GM12873 (cell line): Measurements from ENCODE around the gene CHD1.

ENCODE experiments used
- TF ChIP-seq, protein P1 (sequence below): IDR thresholded peaks from 2 replicates; pipeline ENCODE4 v1.5.1; 2012; ENCODE audit warnings: low read depth, mild to moderate bottlenecking, moderate library complexity, low read length, control low read depth; ENCODE audit not compliant: insufficient read depth; ENCODE audit errors: missing control alignments

CHD1 gene

DNA sequence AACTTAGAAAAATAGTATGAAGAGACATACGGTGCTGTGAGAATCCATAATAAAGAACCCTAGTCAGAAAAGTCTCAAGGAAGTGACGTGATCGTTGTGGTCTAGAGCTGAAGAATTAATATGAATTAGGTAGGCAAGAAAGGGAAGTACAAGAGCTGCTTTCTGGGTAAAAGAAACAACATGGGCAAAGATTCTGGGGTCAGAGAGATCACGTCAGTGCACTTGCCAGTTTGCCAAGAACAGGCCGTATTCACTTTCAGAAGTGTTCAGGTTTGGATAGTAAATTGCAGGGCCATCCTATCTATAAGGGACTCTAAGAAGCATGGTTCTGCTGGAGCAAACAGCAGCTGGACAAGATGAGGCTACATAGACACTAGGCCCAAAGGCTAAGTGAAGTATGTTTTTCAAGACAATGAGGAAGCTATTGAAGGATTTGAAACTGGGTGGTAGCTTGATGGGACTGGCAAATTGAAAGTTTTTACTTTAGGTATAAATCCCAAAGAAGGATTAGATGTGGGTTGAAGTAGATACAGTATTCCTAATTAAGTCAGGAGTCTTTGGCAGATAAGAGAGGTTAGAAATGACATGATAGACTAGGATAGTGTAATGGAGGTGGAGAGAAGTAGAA, 4.8 kb upstream of the CHD1 start:
- TF ChIP-seq, protein P1, sequence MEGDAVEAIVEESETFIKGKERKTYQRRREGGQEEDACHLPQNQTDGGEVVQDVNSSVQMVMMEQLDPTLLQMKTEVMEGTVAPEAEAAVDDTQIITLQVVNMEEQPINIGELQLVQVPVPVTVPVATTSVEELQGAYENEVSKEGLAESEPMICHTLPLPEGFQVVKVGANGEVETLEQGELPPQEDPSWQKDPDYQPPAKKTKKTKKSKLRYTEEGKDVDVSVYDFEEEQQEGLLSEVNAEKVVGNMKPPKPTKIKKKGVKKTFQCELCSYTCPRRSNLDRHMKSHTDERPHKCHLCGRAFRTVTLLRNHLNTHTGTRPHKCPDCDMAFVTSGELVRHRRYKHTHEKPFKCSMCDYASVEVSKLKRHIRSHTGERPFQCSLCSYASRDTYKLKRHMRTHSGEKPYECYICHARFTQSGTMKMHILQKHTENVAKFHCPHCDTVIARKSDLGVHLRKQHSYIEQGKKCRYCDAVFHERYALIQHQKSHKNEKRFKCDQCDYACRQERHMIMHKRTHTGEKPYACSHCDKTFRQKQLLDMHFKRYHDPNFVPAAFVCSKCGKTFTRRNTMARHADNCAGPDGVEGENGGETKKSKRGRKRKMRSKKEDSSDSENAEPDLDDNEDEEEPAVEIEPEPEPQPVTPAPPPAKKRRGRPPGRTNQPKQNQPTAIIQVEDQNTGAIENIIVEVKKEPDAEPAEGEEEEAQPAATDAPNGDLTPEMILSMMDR = no peak

- TF ChIP-seq, protein P1 = no peak
These were observed 2.4 kb upstream of the CHD1 start for GRCh38 chr5:98930972-98931762.

DNA sequence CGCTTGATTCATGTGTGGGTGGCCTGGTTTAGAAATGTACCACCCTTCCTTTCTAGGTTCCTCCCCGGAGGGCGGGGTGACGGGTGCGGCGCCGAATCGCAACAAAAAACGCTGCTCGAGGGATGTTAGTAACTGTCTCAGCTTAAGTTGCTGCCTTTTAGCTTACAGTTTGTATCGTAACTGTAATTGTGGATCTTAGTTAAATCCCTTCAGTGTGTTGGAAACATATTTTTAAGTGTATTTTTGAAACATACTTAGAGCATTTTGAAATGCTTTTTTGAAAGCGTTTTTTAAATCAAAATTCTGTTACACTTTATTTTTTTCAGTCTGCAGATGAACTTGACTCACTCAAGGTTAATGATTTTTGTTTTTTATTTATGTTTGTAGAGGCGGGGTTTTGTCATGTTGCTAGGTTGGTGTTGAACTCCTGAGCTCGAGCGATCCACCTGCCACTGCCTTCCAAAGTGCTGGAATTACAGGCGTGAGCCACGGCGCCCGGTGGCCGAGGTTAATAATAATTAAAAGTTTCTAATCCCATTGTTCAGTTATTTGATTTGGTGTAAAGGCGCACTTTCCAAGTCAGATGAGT, 997 bp upstream of the CHD1 start:
- TF ChIP-seq, protein P1 = no peak

- TF ChIP-seq, protein P1 = no peak
These were observed 576 bp downstream of the CHD1 start for GRCh38 chr5:98927989-98928872.

GRCh38 chr5:98927242-98927988, 1.4 kb downstream of the CHD1 start:
- TF ChIP-seq, protein P1 = no peak

DNA sequence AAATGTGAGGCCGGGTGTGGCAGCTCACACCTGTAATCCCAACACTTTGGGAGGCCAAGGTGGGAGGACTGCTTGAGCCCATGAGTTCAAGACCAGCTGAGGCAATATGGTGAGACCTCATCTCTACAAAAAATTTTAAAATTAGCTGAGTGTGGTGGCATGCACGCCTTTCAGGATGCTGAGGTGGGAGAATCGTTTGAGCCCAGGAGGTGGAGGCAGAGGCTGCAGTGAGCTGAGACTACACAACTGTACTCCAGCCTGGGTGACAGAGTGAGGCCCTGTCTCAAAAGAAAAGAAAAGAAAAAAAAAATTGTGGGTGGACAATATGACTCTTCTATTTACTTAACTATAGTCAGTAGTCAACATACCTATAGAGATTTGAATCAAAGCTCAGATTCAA, 4.8 kb downstream of the CHD1 start:
- TF ChIP-seq, protein P1 = no peak
